ENCODE data around the gene SZT2. TPM values are rescaled to one million over a fixed set of nuclear protein-coding genes. Genes with fewer than 3 reads are reported as not detected.

Gene SZT2
- total RNA-seq, 6 experiments from 2014 or later, result 17.2 to 21.8 (median 21.3) TPM

DNA sequence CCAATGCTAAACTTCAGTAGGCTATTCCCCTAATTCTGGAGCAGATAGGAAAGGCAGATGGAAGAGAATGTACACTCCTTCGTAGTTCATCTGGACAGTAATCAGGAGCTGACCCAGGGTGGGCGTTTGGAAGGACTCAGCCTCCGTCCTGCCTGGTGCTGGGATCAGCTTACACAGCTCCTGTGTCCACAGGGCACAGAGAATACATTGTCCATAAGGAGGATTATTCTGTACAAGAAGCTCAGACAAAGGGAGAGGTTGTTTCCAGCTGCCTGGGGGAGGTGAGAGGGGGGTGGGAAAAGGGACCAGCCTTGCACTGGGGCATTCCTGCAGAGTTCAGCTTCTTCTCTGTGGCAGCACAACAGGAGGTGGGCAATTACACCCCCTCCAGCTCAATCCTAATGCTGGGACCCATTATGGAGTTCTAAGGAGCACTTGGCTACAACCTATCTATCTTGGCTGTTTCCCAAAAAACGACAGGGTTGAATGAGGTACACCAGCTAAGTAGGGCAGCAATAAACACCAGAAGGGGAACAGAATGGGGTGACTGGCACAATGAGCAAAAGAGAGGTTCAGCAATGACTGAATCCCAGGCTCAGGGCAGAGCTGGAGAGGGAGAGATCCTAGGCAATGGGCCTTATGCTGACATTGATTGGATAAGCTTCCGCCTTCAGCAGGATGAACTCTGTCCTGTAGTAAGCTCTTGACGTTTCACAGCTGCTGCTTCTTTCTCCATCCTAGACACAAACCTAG is 7.5 kb upstream of the SZT2 start:
- peaks cover 33% of the 10 kb centered on the region for H3K4me1 Mint-ChIP-seq (ENCODE audit: low read depth)
- H3K27ac Mint-ChIP-seq, result peak overlapping the region; percentile 48
- peaks cover 5% of the 10 kb centered on the region; the same call in 1 of the 2 replicates for H3K27me3 Mint-ChIP-seq (ENCODE audit: insufficient read depth)
- H3K4me3 Mint-ChIP-seq, result no peak overlapping the region
- DNase-seq, result no peak
- no peaks in the 10 kb centered on the region for H3K9me3 Mint-ChIP-seq
- peaks cover 46% of the 10 kb centered on the region for H3K36me3 Mint-ChIP-seq (ENCODE audit: low read depth)
- TF ChIP-seq, protein P1, sequence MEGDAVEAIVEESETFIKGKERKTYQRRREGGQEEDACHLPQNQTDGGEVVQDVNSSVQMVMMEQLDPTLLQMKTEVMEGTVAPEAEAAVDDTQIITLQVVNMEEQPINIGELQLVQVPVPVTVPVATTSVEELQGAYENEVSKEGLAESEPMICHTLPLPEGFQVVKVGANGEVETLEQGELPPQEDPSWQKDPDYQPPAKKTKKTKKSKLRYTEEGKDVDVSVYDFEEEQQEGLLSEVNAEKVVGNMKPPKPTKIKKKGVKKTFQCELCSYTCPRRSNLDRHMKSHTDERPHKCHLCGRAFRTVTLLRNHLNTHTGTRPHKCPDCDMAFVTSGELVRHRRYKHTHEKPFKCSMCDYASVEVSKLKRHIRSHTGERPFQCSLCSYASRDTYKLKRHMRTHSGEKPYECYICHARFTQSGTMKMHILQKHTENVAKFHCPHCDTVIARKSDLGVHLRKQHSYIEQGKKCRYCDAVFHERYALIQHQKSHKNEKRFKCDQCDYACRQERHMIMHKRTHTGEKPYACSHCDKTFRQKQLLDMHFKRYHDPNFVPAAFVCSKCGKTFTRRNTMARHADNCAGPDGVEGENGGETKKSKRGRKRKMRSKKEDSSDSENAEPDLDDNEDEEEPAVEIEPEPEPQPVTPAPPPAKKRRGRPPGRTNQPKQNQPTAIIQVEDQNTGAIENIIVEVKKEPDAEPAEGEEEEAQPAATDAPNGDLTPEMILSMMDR (IDR thresholded peaks at IDR 0.05), result no peak

DNA sequence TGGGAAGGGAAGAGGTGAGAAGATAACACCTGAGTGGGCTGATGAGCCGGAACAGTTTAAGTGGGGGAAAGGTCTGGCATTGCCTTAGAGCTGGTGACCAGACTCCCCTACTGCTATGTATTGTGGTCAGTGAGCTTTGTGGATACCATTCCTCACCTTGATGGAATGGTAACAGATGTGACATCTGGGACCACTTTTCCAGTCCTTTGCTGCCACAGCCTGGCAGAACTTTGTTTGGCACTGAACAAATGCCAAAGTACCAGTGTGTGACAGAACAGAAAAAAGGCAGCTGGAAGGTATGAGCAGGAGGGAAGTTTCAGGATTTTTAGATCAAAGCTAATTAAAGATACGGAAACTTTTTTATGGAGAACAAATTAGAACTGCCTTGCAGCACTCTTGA is 6.2 kb upstream of the SZT2 start:
- peaks cover 46% of the 10 kb centered on the region for H3K4me1 Mint-ChIP-seq (ENCODE audit: low read depth)
- DNase-seq, result no peak
- H3K36me3 Mint-ChIP-seq (ENCODE audit: low read depth), result peaks cover 53% of the 10 kb centered on the region
- TF ChIP-seq, protein P1 (IDR thresholded peaks at IDR 0.05), result peak; percentile 43
- no peaks in the 10 kb centered on the region for H3K9me3 Mint-ChIP-seq
- no peak overlapping the region for H3K4me3 Mint-ChIP-seq
- peak overlapping the region; percentile 21; the same call in 1 of the 2 replicates for H3K27ac Mint-ChIP-seq
- 0 out of 2 replicates have a peak, but pooled peaks cover 3% of the 10 kb centered on the region for H3K27me3 Mint-ChIP-seq (ENCODE audit: insufficient read depth)

DNA sequence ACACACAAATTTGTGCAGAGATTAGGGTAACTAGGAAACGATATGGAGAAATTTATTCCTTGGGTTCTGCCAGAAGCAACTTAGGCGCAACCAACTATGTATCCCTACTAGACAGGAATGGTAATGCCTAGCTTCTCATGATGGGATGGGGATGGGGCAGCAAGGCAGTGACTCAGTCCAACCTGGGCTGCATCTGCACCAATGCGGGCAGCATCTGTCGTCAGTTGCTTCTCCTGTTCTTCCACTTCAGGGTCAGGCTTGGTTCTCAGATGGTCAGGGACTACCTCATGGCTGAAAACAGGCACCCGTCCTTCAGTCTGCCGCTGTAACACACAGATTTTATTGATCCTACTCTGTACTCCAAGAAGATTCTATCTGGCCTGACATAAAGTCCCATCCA is 3.0 kb upstream of the SZT2 start:
- Mint-ChIP-seq H3K27me3 (ENCODE audit: insufficient read depth) (peaks cover 7% of the 10 kb centered on the region), H3K4me3 (no peak overlapping the region), H3K9me3 (no peaks in the 10 kb centered on the region), H3K36me3 (ENCODE audit: low read depth) (peaks cover 56% of the 10 kb centered on the region), H3K4me1 (ENCODE audit: low read depth) (peaks cover 51% of the 10 kb centered on the region), H3K27ac (peak overlapping the region; percentile 46)
- TF ChIP-seq, protein P1 (IDR thresholded peaks at IDR 0.05), result no peak
- no peak for DNase-seq

DNA sequence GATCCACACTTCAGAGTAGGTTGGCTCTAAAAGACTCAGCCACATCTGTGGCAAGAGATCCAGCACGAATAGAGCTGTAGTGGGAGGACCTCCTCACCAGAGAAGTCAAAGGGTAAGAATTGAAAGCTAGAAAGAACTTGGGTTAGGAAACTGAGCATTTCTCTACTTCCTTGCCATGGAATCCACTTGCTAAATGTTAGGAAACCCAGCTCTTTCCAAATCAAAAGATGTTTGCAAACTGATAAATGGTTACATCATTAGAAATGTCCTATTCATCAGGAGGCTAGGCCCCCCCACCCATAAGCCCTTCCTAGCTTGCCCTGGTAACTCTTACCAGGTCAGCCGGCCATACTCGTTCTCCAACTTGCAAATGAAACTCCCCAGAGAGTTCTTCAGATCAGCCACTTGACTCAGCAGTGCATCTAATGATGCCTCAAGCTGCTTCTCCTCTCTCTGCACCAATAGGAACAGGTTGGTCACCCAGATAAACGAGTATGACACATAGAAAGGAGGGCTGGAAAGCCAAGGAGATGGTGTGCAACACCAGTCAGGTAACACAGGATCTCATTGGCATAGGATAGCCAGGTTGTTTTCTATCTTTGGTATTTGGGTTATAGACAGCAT is 1.6 kb upstream of the SZT2 start:
- Mint-ChIP-seq H3K27me3 (ENCODE audit: insufficient read depth) (peaks cover 4% of the 10 kb centered on the region), H3K4me3 (peak overlapping the region; percentile 99), H3K27ac (peak overlapping the region; percentile 98), H3K4me1 (ENCODE audit: low read depth) (peaks cover 44% of the 10 kb centered on the region), H3K36me3 (ENCODE audit: low read depth) (peaks cover 44% of the 10 kb centered on the region), H3K9me3 (no peaks in the 10 kb centered on the region)
- TF ChIP-seq, protein P1 (IDR thresholded peaks at IDR 0.05), result no peak
- DNase-seq, result peak; percentile 32

DNA sequence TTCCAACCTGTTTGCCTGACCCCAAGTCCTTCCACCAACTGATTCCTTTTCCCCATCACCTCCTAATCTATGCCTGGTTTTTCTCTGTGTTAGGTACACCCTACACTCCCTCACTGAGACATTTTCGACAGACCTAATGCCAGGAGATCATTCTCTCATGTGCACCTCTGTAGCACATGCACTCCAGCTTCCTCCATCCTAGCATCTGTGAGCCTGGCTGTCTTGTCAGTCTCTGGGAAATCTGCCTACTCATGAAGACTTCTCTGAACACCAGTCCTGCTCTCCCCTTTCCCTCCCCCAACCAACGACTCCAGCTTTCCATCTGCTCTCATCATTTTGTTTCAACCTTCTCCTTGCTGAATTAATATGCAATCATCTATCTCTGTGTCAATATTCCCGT is 1.1 kb upstream of the SZT2 start:
- TF ChIP-seq, protein P1 (IDR thresholded peaks at IDR 0.05), result no peak
- Mint-ChIP-seq H3K27me3 (ENCODE audit: insufficient read depth) (peaks cover 4% of the 10 kb centered on the region), H3K4me1 (ENCODE audit: low read depth) (peaks cover 44% of the 10 kb centered on the region), H3K4me3 (peak overlapping the region; percentile 99), H3K9me3 (no peaks in the 10 kb centered on the region), H3K36me3 (ENCODE audit: low read depth) (peaks cover 39% of the 10 kb centered on the region), H3K27ac (peak overlapping the region; percentile 98)
- no peak for DNase-seq
